GM19463 (cell line): Measurements from ENCODE around the gene RELL2.

Experiments used
- ATAC-seq: cut with Tn5 transposase; IDR thresholded peaks from one replicate; pipeline ENCODE4 v1.9.1; 2021; ENCODE audit warnings: mild to moderate bottlenecking, moderate library complexity; ENCODE audit not compliant: unreplicated experiment

The RELL2 gene

DNA sequence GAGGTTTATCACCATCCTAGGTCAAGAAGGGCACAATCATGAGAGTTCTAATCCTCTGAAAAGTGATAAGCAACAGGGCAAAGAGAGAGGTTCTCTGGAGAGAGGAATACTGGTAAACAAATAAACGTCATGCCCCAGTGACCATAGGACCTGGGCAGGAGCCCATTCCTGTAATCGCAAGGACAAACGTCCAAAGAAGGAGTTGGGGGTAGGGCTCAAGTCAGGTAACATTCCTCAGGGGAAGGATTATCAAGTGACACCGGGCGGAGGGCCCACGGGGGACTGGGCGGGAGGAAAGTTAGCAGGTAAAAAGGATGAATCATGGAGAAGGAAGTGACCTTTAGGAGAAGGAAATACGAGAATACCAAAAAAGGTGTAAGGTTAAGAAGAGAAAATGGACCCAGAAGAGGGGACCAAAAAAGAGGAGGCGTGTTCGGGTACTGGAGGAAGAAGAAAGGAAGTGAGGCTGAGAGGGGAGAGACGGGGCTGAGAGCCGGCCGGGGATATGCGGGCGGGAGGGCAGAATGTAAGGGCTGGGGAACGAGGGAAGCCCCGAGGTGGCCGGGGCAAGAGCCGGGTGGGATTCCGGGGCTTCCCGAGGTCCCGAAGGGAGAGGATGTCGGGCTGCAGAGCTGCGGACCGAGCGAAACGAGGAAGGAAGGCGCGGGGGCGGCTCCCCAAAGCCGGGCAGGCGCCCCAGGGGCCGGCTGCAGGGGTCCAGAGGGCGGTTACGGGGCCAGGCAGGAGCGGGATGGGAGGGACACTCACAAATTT is 18.6 kb upstream of the RELL2 start:
- peak; percentile 20 for ATAC-seq

DNA sequence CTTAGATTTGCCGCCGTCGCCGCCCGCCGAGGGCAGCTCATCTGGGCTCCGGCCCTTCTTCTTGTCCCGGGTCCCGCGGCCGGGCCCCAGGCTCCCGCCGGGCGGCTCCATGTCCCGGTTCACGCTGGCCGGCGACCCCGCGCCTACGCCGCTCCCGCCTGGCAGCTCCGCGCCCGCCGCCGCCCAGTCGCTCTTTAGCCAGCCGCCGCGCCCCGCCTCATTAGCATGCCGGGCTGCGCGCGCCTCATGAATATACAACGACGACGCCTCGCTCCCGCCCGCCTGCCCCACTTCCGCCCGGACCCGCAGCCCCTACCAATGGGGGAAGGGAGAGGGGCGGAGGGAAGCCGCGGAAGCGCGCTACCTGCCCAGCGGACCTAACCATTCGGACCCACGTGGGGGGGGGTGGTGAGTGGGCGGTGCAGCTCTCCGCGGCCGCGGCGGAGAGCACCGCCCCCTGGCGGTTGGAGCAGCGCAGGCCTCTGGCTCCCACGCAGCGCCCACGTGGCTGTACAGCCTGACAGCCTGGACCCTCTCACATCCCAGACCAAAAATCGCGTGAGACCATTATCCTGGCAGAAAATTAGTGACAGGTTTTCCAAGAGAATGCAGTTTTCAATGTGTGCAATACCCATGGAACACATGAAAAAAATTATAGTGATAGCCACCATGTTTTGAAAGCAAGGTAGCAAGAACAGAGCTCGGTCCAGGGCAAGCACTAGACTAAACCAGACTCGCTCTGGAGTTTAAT is 17.8 kb upstream of the RELL2 start, which contains the start of gene DIAPH1:
TSS of gene DIAPH1 (minus strand) at position 197 of the 751 bp plus-strand sequence. CDS start at position 111, 86 bp downstream.
- ATAC-seq: peak; percentile 83

DNA sequence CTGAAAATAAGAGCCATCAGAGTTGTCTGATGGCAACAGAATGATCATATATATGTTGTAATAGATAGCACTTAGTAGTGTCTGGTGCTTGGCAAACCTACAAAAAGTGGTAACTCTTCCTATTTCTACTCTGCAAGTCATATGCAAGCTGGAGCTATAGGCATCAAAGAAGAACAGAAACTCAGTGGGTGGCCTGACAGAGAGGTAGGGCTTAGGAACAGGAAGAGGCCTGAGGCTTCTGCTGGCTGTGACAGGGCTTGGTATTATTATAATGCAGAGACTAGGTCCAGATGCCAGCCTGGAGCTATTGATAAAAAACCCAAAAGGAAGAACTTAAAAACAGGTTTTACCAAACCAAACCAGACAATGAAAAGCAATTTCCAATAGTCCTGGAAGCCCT is 13.6 kb upstream of the RELL2 start:
- peak; percentile 48 for ATAC-seq

DNA sequence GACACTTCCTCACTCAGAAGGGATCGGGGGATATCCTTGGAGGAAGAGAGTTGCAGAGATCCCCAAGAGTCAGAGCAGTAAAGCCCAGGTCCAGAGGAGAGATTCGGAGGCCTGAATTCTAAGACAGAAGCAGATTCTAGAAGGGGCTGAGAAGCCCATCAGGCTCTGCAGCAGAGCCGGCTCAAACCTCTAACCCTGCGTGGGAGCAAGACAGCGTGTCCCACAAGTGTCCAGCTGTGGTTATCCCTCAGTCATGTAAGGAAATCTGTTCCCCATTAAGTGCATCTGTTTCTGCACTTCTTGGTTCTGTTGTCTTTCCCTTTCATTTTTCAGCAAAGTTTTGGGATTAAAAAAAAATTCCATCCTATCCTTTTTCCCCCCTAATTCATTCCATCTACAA is 13.2 kb upstream of the RELL2 start:
- no peak for ATAC-seq

DNA sequence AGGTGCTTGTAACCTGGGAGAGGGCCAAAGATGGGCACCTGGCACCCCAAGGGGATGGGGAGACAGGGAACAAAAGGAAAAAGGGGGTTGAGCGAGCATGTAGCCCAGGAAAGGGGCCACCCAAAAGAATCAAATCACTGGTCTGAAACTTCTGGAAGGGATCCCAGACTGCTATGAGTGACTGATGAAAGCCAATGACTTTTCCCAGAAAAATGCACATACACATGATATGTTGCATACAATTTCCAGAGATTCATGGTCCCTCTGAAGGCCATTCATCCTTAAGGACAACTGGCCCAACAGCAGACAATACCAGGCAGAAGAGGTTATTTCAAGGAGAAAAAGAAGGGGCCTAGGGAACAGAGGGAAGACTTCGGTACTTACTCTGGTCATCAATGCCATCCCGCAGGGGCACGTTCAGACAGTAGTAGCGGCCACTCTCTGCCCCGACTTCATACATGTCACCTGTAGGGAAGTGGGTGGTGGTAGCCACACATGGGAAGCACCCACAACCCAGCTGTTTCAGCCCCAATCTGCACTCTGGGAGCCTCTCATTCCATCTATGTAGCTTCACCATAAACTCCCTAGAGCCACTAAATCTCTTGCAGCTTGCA is 8.5 kb upstream of the RELL2 start:
- ATAC-seq: no peak

DNA sequence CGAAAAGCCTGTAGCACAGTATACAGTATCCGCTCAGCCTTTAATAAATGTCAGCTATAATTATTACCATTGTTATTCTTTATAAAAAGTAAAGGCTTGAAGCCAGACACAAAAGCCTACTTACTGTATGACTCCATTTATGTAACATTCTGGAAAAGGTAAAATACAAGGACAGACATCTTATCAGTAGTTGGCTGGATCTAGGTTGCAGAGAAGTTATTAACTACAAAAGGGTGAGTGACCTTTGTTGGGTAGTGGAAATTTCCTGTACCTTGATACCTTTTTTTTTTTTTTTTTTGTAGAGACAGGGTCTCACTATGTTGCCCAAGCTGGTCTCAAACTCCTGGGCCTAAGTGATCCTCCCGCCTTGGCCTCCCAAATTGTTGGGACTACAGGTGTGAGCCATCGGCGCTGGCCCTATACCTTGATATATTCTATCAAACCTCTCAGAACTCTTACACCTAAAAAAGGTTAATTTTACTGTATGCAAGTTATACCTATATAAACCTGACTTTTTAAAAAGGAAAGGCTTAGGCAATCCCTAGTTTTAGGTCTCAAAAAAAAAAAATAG is 6.1 kb upstream of the RELL2 start:
- ATAC-seq: no peak

DNA sequence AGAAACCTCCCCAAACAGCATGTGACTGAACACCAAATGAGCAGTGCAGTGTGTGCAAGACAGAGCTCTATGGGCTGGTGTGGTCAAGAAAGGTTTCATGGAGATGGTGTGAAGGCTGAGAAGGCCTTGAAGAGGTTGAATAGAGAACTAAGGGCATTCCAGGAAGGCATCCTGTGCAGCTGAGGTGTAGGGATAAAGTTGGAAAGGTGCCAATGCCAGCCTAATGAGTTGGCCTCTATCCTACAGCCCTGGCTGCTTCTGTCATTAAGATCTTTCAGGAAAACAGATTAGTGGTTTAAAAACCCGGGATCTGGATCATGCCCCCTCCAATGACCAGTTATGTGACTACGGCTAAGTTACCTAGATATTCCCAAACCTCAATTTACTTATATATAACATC is 4.1 kb upstream of the RELL2 start:
- no peak for ATAC-seq

DNA sequence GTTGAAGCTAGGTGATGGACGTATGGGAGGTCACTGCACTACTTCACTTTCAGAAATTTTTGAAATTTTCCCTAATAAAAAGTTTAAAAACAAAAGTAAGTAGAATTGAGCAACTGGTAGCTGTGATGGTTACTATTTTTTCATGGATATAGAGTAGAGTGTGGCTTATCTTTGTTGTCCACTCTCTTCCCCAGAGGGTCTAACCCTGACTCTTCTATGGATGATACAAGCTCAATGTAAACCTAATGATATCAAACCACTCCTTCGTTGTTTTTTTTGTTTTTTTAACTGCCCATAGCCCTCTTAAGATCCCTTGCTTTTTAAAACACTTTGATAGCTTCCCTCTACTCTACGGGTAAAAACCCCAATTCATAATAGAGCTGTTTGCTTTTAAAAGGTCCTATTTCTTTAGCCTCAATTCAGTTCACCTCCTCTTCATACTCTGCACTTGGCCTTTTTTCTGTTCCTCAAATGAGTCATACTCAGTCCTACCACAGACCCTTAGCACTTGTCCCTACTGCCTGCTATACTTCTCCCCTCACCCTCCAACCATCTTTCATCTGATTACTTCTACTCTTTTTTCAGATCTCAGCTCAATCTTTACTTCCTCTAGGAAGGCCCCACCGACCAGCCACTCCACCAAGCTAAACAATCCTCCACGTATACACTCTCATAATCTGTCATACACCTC is 2.8 kb upstream of the RELL2 start:
- ATAC-seq: peak; percentile 56

DNA sequence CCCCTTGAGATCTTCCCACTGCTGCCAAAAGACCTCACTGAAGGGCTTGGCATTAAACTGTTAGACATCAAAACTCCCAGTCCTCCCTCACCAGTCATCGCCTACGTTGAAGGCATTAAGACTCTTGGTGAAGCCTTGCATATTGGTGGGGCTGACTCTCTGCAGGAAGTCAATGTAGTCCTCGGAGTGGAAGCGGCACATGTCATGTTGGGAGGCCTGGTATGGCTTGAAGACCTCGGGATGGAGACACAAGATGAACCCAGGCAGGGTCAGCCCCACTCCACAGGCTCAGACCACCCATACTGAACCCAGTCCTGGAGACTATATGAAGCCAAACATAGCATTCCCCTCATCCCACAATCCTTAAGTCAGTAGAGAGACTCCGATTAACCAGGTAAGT is 2.1 kb upstream of the RELL2 start:
- ATAC-seq: no peak

DNA sequence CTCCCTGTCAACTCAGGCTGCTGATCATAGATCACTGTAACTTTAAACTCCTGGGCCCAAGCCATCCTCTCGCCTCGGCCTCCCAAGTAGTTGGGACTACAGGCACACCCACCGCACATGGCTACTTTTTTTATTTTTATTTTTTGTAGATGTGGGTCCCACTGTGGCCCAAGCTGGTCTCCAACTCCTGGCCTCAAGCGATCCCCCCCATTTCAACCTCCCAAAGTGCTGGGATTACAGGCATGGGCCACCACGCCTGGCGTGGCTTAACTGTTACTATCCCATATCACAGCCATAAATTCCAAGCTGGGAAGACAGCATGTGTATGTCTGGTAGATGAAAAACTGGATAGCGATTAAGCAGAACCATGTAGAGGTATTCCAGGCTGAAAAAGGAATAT is 1.2 kb upstream of the RELL2 start:
- no peak for ATAC-seq

DNA sequence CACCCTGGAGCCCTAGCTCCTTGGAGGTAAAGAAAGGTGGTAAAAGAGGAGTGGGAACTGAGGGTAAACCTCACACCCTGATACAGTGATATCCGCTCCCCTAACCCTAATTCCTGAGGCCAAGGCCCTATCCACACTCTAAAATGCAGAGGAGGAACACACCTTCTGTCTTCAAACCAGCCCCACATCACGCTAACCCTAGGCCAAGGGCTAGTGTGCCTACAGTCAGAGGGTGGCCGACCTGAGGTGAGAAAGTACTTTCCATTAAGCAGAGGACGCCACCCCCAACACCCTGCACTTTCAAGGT is 738 bp upstream of the RELL2 start:
- no peak for ATAC-seq

DNA sequence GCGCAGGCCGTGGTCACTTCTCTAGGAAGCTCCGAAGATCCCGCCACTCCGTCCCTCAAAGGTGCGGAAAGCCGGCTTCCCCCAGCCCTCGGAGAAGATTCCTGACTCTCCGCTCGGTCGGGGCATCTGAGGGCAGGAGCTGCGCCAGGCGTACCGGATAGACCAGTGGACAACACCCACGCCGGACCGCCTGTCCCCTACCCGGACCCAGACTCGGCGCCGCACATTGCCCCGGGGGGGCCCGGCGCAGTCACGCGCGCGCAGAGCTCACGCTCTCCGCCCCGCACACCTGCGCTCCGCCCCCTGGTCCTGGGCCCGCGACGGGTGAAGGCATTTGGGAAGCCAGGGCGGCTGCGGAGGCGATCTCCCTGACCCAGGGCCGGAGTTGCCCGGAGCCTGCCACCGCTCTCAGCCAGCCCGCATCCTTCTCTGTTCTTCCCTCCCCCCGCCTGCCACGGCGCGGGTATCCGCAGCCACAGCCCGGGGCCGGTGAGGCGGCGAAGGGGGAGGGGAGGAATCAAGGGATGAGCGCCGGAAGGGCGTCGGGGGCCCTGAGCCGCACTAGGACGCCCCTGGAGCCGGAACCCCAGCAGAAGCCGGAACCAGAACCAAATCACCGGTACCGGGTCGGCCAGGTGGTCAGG is 448 bp downstream of the RELL2 start:
- ATAC-seq: peak; percentile 16

DNA sequence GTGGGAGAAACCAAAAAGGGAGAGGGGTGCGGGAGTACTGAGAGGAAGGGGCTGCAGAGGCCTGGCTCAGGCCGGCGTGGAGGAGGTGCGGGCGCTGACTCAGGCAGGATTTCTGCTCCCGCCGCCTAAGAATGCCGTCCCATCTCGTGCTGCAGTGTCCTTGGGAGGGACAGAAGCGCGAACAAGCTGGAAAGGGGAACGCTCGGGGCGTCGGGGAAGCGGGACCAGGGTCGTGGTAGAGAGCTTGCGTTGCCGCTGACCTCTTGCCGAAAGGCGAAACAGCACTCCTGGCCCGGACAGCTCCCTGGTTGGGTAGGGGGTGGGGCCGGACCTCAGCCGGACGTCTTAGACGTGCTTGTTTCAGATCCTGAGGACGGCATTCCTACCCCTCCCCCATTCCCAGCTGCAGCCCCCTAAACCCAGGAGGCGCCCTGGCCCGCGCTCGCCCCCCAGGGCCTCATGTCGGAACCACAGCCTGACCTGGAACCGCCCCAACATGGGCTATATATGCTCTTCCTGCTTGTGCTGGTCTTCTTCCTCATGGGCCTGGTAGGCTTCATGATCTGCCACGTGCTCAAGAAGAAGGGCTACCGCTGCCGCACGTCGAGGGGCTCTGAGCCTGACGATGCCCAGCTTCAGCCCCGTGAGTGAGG is 1.1 kb downstream of the RELL2 start:
- ATAC-seq: peak; percentile 16

DNA sequence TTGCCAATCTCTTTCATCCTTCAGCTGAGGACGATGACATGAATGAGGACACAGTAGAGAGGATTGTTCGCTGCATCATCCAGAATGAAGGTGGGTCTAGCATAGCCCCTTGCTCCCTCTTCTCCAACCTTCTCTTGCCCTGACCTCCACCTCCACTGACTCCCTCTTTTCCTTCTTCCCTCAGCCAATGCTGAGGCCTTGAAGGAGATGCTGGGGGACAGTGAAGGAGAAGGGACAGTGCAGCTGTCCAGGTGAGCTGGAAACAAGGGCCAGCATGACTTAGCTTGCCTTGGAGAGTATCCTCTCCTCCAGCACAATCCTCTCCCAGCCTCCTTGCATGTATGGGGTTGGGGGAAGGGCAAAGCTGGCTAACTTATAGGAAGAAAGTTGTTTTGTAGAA is 2.0 kb downstream of the RELL2 start:
- ATAC-seq: no peak

DNA sequence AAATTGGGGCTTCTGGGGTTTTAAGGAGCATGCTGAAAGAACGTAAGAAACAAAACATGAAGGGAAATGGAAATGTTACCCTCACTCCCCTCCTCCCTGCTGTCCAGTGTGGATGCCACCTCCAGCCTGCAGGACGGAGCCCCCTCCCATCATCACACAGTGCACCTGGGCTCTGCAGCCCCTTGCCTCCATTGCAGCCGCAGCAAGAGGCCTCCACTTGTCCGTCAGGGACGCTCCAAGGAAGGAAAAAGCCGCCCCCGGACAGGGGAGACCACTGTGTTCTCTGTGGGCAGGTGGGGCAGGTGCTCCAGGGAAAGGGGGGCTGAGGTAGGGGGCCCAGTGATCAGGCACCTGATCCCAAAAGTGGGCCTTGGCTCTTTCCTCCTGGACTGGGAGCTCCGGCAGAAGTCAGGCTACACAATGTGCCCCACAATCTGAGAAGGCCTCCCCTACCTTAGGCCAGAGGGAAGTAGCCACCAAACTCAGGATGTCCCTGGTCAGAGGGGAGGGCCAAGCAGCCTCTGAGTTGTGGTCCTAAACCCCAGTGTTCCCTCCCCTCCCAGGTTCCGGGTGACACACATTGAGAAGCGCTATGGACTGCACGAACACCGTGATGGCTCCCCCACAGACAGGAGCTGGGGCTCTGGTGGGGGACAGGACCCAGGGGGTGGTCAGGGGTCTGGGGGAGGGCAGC is 2.7 kb downstream of the RELL2 start:
- no peak for ATAC-seq

DNA sequence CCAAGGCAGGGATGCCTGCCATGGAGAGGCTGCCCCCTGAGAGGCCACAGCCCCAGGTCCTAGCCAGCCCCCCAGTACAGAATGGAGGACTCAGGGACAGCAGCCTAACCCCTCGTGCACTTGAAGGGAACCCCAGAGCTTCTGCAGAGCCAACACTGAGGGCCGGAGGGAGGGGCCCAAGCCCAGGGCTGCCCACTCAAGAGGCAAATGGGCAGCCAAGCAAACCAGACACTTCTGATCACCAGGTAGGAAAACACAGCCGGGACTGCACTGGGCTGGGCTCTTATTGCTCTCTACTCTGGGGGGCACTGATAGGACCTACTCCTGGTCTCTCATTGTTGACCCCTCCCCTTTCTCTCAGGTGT is 3.2 kb downstream of the RELL2 start:
- ATAC-seq: no peak

DNA sequence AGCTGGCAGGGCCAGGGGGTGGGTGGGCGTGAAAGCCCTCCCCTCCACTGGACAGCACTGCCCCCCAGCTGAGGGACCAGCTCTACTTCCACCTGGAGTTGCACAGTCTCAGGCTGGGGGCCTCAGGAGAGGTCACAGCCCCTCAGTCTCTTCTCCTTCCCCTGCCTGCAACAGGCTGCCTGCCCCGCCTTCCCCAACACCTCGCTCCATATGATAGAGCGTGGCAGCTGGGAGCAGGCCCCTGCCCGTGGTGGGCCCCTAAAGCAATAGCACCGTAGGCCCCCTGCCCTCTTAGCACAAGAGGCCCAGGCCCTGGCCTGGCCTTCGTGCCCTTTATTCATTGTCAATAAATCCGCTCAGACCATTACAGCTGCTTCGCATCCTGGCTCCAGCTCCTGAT is 3.9 kb downstream of the RELL2 start:
- ATAC-seq: no peak

DNA sequence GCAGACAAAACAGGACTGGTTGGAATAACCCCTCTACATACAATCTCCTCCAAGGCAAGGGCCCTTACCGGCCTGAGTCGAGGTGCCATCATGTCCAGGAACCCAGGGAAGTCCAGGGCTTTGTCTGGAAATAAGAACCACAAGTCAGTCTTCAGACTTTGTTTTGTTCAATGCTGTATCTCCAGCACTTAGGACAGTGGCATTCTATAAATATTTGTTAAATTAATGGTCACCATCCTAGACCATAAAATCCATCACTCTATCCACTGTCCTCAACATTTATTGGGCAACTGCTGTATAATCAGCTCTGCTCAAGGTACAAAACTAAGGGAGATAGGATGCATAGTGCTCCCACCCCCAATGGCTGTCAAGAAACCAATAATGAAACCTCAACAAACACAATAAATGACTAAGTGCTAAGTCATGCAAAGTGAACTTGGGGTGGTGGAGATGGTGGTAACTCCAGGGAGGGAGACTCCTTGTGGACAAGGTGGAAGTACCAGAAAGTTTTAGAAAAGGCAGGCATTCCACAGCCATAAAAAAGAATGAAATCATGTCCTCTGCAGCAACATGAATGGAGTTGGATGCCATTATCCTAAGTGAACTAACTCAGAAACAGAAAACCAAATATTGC is 5.0 kb downstream of the RELL2 start:
- peak; percentile 56 for ATAC-seq

DNA sequence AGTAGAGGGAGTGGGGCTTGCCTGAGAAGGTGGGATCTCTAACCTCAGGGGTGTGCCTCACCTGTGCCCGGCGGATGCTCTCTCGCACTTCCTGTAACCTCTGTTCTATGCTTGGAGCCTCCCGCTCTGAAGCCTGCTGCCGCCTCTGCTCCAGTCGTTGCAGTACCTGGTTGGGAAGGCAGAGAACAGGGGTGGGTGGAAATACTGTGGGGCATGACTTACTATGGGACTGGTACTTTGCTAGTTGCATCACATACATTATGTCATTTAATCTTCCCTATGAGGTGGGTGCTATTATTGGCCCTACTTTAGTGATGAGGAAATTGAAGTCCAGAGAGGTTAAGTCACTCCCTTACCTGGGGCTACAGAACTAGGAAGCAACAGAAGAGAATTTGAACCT is 9.2 kb downstream of the RELL2 start:
- no peak for ATAC-seq
